ENCODE data around the gene C2CD2. TPM values are rescaled to one million over a fixed set of nuclear protein-coding genes. Genes with fewer than 3 reads are reported as not detected.
A peak's percentile ranks its signal among the peaks of the same experiment; 100 is the strongest.

Gene C2CD2
- total RNA-seq, 6 experiments from 2014 or later: 14.4 to 19.9 (median 17.2) TPM

DNA sequence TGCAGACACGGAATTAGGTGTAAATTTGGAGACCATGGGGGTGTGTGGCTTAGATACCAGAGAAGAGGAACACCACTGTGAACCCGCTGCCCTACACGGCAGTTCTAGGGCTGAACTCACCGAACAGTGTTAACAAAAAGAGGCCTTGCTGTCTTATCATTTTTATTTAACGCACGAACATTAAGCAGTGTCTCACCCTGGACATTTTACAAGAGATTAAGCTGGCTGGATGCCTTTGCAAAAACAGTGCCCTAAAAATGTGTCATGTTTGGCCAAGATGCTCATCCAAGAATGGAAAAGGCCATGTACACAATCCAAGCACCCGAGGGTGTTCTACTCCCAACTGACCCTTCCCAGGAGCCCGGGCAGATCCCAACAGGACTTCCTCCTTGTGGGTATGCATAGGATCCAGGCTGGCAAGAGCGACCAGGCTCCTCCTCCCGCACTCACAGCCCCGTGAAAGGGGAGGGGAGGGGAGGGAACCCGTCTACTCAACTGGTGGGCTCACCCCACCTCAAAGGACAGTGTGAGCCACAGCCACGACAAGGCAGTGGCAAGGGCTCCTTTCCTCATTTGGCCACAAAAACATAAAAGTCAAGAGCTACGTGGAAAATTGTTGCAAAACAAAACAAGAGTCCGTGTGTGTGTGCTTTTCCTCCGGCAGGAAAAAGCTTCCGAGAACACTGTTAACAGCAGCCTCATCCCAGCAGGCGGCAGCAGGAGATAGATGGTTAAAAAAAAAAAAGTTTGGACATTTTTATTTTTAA, 20.3 kb downstream of the C2CD2 start:
- Mint-ChIP-seq H3K9me3 (no peaks in the 10 kb centered on the region), H3K27ac (peak overlapping the region; percentile 96), H3K36me3 (ENCODE audit: low read depth) (no peaks in the 10 kb centered on the region), H3K4me3 (peak overlapping the region; percentile 86), H3K27me3 (ENCODE audit: insufficient read depth) (no peaks in the 10 kb centered on the region), H3K4me1 (ENCODE audit: low read depth) (peaks cover 33% of the 10 kb centered on the region)
- TF ChIP-seq, protein P1, sequence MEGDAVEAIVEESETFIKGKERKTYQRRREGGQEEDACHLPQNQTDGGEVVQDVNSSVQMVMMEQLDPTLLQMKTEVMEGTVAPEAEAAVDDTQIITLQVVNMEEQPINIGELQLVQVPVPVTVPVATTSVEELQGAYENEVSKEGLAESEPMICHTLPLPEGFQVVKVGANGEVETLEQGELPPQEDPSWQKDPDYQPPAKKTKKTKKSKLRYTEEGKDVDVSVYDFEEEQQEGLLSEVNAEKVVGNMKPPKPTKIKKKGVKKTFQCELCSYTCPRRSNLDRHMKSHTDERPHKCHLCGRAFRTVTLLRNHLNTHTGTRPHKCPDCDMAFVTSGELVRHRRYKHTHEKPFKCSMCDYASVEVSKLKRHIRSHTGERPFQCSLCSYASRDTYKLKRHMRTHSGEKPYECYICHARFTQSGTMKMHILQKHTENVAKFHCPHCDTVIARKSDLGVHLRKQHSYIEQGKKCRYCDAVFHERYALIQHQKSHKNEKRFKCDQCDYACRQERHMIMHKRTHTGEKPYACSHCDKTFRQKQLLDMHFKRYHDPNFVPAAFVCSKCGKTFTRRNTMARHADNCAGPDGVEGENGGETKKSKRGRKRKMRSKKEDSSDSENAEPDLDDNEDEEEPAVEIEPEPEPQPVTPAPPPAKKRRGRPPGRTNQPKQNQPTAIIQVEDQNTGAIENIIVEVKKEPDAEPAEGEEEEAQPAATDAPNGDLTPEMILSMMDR (IDR thresholded peaks at IDR 0.05): peak; percentile 77
- DNase-seq: peak; percentile 45

DNA sequence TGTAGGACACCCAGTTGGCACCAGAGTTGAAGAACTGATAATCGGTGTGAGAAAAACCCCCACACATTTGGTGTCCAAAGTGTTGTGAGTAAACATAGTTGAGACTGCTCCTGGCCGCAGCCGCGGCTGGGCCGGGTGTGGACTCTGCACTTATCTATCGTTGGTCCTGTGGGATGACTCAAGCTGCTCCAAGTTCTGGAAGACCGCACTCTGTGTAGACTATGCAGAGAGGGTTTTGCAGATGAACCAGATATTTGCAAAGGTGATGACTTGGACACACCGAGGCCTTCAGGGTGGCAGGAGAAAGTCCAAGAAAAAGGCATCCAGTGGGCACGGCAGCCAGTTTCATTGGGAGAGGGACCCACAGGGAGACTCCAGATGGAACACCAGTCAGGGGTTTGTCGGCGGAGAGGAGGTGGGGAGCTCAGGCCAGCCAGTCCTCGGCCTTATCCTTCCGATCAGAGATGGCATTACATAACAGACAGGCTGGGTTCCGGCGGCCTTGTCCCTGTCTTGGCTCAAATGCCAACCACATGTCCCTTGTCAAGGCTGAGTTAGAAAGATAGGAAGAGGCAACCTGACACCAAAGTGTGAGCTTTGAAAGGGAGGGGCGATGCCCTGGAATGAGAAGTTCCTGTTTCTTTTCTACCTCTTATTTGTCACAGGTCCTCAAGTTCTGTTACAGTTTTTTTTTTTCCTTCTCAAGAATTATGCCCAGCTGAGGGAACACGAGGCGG, 21.1 kb downstream of the C2CD2 start:
- Mint-ChIP-seq H3K36me3 (ENCODE audit: low read depth) (no peaks in the 10 kb centered on the region), H3K4me1 (ENCODE audit: low read depth) (peaks cover 33% of the 10 kb centered on the region), H3K27me3 (ENCODE audit: insufficient read depth) (no peaks in the 10 kb centered on the region), H3K4me3 (peak overlapping the region; percentile 86), H3K27ac (peak overlapping the region; percentile 96), H3K9me3 (no peaks in the 10 kb centered on the region)
- TF ChIP-seq, protein P1 (IDR thresholded peaks at IDR 0.05): peak; percentile 3
- peak; percentile 60 for DNase-seq

DNA sequence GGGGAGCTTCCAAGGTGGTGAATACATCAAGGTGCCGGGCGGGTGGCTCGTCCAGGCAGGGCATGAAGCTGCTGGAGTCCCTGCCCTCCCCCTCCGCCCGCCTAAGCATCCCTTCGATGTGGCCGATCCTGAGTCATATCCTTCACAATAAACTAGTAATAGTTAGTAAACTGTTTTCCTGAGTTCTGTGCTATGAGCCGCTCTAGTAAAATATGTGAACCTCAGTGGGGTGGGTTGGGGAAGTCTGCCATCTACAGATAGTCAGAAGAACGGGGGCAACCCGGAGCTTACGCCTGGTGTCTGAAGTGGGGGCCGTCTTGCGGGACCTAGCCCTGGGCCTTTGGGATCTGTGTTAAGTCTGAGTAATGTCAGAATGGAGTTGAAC, 21.6 kb downstream of the C2CD2 start:
- Mint-ChIP-seq H3K4me1 (ENCODE audit: low read depth) (peaks cover 33% of the 10 kb centered on the region), H3K9me3 (no peaks in the 10 kb centered on the region), H3K36me3 (ENCODE audit: low read depth) (no peaks in the 10 kb centered on the region), H3K27ac (peak overlapping the region; percentile 96), H3K27me3 (ENCODE audit: insufficient read depth) (no peaks in the 10 kb centered on the region), H3K4me3 (peak overlapping the region; percentile 86)
- TF ChIP-seq, protein P1 (IDR thresholded peaks at IDR 0.05): peak; percentile 68
- peak; percentile 91 for DNase-seq

DNA sequence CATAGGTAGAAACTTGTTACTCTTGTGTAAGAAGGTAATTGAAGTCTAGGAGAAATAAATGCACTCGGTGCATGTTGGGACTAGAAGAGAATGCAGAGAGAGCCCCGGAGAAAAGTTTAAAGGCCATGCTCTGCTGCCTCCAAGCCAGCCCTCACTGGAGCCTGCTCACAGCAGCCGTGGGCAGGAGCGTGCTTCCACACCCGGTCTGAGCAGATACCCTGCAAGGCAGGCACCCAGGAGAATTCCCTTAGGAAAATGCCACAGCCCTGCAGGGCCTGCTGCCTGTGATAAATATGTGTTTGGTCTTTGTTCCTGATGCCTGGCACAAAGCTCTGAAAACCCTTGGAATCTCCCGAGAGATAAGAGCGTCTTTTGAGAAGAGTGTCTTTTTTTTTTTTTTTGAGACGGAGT, 22.8 kb downstream of the C2CD2 start:
- TF ChIP-seq, protein P1 (IDR thresholded peaks at IDR 0.05): no peak
- Mint-ChIP-seq H3K4me3 (no peak overlapping the region), H3K27ac (peak overlapping the region; percentile 45; the same call in 1 of the 2 replicates), H3K36me3 (ENCODE audit: low read depth) (no peaks in the 10 kb centered on the region), H3K27me3 (ENCODE audit: insufficient read depth) (no peaks in the 10 kb centered on the region), H3K9me3 (no peaks in the 10 kb centered on the region), H3K4me1 (ENCODE audit: low read depth) (peaks cover 42% of the 10 kb centered on the region)
- no peak for DNase-seq

DNA sequence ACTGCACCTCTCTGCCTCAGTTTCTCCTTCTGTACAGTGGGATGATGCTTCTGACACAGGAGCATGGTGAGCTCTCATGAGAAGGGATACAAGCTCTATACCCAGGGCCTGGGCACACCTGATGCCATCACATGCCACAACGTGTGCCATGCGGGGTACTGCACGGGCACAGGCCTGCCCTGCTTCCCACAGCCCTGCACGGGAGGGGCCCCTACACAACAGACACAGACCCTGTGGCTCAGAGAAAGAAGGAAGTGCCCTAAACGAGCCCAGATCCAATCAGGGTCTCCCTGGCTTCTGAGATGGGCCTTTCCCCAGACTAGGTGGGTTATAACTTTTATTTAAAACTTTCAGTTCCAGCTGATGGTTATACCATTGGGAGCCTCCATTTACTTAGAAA, 24.6 kb downstream of the C2CD2 start:
- Mint-ChIP-seq H3K4me3 (no peak overlapping the region), H3K27ac (no peak overlapping the region), H3K4me1 (ENCODE audit: low read depth) (peaks cover 48% of the 10 kb centered on the region), H3K9me3 (no peaks in the 10 kb centered on the region), H3K27me3 (ENCODE audit: insufficient read depth) (no peaks in the 10 kb centered on the region), H3K36me3 (ENCODE audit: low read depth) (no peaks in the 10 kb centered on the region)
- no peak for DNase-seq
- TF ChIP-seq, protein P1 (IDR thresholded peaks at IDR 0.05): no peak

Data from HFFc6 (cell line).